ENCODE data around the gene FNBP1L.
"Not testable (repeated sequence)": the region's sequence is repeated elsewhere in the genome, so short reads cannot be mapped to it uniquely, and the experiment has no call there.

Gene FNBP1L

DNA sequence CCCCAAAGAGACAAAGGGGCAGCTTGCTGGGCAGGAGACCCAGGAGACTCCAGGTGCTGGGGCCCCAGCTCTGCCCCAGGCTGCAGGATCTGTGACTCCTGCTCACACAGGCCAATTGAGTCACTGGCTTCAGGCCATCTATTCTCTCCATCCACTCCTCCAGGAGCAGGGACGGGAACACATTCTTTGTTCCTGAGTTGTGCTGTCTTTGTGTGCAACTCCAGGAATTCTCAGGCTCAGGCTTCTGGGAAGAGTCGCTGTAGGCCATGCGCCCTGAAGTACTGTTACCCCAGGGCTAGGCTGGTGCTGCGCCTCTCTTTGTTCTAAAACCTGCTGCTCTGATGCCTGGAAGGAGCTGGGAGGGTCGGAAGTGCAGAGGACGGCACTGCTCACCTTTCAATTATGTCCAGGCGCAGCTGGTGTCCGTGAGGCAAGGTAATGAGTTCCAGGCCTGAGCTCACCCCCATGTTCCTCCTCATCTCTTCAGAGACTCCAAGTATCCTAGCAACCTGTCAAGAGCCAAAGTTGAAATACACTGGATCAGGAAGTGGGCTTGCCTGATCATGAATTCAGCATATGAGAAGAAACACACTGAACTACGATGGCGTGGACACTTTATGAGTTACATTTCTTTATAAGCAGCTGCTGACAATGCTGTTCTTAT lies 127.8 kb downstream of the FNBP1L start:
- DNase-seq = no peak

DNA sequence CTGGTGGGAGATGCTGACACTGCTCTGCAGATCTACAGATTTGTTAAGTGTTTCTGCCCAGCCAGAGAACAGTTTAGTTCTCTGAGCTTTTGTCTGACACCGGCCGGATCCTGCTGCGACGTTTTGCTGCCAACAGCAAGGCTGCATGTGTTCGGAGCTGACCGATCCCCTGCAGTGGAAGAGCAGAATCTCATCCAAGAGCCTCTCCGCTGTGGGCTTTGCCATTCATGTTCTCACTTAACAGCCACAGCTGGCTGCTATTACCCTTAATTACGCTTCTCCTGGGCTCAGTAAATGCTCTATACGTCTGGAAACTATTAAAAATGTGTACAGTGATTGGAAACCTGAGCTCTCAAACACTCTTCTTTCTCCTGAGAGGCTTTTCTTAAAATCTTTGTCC lies 128.4 kb downstream of the FNBP1L start:
- no peak for DNase-seq

DNA sequence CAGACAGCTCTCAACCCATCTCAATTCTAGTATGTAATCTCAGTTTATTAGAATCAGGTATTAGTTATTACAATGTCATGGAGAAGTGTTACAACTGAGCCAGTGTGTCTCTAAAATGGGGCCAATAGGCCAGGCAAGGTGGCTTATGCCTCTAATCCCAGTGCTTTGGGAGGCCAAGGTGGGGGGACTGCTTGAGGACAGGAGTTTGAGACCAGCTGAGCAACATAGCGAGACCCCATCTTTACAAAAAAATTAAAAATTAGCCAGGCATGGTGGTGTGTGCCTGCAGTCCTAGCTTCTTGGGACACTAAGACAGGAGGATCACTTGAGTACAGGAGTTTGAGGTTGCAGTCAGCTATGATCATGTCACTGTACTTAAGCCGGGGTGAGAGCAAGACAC lies 128.8 kb downstream of the FNBP1L start:
- DNase-seq = no peak

DNA sequence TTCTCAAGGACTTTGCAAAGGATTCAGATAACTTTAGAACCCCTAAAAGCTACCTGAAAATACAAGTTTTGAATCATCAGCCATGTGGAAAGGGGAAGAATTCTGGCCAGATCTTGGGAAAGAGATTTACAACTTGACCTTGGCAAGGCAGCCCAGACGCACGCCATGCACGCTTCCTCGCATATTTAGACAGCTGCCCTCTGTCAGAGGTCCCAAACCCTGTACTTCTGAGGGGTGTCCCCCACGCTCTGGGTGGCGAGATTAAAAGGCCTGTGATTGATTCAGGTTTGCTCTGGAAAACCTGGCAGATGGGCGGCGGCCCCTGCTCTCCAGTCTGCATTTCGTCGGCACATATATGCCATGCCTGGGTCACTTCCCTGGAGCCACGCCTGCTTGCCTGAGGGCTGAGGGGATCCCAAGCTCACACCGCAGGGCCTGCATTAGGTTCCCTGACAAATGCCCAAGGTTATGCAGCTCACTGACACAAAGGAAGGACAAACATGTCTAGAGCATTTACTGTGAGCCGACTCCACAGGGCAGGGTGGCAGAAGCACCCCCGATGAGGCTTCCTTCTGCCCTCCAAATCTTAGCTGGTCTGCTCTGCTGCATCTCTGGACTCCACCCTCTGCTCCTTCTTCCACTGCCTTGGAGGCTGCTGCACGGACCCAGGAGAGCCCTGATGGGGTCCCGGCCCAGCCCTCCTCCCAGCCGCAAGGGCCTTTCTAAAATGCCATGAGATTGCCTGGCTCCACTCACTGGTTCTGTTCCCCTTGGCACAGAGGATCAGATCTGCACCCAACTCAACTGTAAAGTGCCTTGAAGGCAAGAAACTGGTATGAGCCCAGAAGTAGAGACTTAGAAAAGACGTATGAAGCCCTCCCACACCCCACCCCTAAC lies 129.9 kb downstream of the FNBP1L start:
- no peak for DNase-seq

DNA sequence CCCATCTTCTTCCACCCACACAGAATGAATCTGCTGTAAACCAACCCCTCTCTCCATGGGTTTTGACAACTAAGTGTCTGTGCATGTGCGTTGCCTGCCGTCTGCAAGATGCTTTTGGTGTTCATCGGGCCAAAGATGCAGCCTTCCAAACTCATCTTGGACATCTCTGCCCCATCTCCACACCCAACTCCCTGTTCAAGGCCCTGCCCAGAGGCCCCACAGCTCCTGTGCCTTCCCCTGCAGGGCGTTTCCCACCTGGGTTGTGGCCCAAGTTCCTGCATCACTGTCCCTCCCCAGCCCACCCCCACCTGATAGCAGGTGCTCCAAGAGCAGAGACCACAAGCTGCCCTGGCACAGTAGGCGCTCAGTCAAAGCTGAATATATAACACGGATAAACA lies 130.5 kb downstream of the FNBP1L start:
- no peak for DNase-seq

DNA sequence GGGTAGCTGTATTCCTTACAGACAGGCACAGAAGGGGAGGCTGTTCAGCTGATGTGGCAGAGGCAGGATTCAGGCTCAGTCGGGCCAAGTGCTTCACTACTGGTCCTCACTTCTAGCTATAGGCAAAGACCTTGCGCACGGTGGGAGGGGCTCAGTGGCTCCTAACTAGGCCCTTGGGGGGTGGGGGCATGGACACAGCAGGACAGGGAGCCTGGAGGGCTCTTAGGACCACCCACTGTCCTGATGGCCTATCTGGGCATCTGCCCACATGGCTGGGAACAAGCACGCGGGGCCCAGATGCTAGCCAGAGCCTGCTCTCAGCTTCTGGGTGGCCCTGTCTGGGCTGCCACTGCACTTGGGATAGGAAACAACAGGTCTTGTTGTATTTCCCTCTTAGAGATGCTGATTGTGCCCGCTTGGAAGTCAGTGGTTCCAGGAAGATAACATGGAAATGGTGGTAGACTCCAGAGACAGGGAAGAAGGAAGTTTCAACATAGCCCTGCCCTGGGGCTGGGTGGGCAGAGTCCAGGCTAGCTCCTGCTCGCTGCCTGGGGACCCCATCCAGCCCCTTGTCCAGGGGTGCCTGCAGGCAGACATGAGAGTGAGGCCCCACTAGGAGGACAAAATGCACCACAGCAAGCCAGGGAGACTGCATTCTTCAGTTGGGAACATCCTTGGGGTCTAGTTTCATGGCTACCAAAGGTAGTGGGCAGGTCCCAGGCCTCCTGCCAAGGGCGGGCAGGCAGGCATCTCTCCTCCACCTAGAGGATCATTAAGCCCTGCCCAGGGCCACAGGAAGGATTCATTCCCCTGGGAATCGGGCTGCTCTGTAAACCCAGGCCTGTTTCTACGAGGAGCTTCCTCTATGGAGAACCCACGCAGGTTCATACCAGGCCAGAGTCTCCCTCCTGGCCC lies 131.2 kb downstream of the FNBP1L start:
- no peak for DNase-seq

DNA sequence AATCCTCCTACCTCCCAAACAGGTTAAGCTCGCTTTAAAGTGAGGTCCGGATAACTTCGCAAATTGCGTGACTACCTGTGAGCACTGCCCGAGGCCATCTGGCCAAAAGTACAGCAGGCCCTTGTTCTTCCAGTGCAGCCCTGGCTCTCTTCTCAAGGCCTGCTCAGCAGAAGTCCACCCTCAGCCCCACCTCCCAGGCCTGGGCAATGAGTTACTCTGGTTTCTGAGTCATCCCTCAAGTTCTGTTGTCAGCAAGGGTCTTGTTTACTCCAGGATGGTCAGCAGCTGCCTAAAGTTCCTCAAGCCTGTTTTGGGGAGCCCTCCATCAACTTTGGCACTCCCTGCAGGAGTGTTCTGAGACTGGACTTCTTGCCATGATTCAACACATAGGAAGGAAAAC lies 132.0 kb downstream of the FNBP1L start:
- DNase-seq = no peak

DNA sequence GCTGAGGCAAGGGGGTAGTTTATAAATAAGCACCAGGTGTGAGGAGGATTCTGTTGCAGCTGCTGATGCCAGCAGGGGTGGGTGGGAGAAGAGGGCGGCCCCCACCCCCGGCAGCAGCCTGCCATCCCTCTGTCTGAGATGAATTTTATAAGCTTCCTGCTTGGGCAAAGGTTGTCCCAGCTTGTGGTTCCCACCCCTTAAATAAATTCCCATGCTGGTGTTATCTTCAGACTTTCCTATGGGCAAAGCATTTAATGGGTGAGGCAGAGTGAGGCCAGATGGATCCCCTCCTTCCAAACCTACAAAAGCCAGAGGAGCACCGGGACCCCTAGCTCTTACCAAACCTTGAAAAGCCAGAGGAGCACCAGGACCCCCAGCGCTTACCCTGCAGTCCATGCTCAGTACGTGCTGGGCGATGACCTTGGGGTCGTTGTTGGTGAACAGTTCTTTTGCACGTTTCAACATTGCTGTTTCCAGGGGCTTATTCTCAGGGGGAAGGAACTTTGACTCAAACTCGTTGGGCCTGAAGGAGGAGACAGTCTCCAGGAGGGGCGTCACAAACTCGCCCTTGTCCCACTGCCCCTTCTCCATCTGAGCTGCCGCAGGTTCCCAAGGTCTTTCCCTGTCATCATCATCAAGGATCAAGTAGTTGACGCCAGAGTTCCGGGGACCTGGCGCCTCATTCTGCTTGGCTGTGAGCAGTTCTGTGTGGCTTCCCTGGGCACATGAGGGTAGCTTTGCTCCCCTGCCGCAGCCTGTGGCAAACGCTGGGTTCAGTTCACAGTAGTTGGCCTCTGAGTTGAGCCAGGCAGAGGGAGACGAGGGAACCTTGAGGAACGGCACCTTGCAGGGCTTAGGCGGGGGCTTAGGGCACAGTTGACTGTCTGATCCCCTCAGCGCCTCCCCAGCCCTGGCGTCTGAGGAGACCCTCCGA lies 134.3 kb downstream of the FNBP1L start:
- DNase-seq = no peak

DNA sequence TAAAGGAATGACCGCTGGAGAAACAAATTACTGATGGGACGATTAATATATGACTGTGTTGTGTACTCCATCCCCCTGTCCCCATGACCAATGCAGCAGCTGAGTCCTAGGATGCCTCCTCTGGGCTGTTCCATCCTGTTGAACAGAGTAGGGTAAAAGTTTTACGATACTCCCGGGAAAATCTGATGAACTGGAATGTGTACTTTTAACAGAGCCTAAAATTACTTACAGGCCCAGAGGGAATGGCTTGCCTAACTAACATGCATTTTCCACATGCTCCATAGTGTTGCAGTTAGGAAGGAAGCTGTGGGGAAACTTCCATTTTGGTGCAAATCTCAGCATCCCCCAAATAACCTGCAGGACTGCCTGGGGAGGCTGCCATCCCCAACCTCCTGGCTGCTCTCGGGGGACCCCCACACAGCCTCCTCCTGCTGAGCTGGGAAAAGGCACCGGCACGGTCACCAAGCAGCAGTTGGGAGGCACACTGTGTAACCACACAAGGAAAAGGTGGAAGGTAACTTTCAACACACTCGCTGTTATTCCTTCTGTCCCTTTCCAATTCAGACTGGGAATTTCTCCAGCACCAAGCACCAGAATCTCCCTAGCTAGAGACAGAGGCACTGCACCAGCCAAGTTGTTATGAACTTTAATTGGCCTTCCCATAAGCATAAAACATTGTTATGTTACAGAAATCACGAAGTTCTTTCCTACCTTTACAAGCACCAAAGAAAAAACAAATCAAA lies 136.5 kb downstream of the FNBP1L start:
- DNase-seq = no peak

DNA sequence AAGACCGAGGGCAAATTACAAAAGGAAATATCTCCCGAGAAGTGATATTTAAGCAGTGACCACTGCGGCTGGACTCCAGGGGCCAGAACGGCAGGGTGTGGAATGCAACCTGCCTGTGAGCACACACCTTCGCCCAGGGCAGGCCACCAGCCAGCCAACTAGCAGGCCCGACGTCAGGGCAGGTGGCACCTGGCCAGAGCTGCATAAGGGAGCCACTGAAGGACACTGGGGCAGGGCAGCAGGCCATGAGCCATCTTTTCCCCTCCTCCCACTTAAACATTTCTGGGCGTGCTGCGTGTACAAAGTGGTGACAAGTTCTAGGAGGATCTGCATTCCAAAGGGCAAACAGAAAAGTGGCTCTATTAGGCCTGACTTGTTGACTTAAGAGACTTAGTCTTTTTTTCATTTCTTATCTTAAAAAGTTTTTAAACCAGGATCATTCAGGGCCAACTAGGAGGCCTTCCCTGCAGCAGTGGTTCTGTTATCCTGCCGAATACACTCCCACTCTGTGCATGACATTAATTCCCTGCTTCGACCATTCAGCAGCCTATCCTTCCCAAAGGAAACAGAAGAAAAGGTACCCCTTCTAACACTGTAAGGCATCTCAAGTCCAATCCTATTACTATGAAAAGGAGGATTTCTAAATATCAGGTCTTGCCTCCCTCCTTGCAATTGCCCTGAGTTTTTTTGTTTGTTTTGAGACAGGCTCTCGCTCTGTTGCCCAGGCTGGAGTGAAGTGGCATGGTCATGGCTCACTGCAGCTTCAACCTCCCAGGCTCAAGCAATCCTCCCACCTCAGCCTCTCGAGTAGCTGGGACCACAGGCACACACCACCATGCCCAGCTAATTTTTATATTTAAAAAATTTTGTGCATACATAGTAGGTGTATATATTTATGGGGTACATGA lies 137.4 kb downstream of the FNBP1L start:
- DNase-seq = no peak

DNA sequence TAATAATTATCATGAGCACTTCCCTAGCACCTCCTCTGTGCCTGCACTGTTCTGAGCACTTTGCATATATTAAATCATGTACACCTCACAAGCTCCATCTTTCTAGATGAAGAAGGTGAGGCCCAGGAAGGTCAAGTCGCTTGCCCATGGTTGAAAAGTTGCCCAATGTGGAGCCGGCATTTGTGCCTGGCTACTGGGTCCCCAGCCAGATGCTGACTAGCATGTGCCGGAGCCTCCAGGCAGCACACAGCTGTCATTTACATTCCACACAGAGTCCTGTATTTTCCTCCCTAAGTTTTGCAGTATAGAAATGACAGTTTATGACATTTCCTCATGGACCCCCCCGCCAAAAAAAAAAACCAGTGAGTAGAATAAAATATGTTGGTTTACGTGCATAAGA lies 139.4 kb downstream of the FNBP1L start:
- DNase-seq = no peak

DNA sequence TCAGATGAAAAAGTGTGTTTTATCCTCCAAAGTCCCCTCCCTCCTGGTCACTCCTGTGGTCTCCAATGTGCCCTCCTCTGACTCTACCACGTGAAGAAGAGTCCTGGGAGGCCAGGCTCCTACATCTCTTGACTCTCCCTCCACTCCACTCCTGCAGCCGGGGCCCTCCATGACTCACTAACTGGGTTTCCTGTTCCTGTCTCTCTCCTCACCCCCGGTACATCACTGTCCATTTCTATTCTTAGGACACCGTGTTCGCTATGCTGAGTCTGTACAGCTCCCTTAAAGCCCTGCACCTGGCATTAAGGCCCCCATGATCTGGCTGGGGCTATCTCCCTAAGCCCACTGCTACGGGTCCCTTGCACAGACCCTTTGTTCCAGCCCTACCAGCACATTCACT lies 140.3 kb downstream of the FNBP1L start:
- no peak for DNase-seq

DNA sequence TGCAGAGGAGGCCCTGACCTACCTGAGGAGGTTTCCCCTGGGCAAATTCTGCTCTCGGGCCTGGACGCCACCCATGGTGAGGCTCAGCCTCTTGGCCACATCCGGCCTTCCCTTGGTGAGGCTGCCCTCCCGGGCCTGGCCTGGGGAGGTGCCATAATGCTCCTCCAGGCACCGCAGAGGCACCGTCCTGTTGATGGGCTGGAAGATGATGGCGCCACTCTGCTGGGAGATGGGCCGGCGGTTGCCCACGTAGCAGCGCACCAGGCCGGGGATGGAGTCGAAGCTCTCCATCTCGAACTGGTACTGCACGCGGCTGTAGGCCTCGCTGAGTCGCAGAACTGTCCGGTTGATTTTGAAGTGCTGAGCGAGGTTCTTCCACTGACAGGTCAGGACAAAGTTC lies 141.0 kb downstream of the FNBP1L start:
- DNase-seq = no peak

DNA sequence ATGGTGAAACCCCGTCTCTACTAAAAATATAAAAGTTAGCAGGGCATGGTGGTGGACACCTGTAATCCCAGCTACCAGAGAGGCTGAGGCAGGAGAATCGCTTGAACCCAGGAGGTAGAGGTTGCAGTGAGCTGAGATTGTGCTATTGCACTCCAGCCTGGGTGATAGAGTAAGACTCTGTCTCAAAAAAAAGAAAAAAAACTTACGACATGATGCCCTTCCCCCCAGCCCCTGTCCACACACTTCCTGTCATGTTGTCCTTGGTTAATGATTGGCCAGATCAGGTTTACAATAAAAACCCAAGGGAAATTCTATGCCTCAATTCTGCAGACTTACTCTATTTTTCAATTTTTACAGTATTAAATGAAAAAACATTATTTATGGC lies 143.4 kb downstream of the FNBP1L start:
- DNase-seq = not testable (repeated sequence)

DNA sequence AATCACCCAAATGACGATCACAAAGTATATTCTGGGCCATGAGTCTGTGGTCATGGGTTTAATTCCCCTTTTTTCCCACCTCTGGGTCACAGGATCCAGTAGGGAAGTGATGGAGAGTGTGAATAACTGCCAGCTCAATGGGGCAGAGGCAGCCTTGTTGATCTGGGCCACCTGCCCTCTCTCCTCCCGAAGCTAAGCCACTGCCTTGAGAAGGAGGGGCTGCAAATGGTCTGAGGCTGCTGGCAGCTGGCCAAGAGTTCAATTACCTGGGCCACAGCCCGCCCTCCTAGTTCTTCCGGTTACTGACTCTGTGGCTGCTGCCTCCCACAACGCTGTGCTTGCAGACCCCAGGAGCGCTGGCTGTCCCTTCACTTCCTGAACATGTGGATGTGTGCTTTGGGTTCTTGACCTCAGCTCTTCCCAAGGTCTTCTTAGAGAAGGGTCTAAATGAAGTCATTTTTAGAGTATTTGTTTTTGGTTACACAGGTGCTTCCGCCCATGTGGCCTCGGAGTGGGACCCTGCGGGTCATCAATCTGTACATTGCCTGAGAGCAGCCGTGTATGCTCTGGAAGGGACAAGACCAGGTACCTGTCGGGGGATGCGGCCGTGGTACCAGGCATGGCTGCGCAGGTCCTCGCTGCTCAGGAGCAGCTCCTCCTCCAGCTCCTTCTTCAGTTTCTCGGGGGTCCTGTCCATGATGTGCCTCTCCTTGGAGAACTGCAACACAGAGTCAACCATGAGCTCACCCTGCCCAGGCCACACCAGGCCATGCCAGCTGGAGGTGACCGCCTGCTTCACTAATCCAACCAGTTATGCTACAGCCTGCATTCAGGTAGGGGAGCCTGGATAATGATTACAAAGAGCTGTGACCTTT lies 144.0 kb downstream of the FNBP1L start:
- DNase-seq = no peak

DNA sequence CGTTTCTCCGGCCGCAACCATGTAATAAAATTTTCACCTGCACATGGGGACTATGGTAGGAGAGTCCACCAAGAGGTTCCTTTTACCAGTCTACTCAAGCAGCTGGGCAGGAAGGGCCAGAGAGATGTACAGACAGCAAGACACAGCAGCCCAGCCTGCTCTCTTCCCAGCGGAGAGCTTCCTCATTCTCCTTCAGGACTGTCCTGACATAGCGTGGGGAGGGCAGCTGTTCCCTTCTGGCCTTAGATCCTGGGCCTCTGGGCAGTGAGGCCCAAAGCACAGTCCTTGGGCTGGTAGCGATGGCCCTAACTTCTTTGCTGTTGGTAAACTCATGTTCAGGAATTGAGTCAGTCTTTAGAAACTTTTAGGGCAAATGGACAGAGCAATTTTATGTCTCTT lies 144.6 kb downstream of the FNBP1L start:
- no peak for DNase-seq

DNA sequence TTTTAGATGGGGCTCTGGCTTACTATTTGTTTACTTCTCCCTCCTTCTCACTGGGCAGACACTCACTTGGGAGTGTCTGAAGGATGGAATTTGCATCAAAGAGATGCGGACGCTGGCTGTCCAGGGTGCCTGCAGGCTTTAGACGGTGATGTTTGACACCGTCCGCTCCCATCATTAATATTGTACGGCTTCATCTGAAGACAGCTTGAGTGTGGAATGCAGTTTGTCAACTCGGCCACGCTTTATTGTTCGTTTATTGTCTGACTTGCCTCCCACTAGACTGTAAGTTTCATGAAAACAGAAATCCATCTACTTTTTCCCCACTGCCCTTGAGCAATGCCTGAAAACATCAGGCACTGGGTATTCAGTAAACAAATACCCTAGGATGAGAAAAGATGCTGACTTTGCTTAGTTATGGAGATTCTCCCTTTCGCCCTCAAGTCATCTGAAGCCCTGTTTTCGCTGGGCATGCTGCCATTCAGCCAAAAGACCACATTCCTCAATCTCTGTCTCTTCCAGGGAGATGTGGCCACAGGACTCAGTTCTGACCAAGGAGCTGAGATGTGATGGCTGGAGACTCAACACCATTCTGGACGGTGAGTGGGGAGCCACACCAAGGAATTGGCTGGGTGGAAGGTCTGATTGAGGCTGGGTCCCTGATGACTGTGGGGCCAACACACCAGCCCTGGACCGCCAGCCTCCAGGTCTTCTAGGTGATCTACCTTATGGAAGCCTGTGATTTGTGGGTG lies 146.1 kb downstream of the FNBP1L start:
- DNase-seq = no peak

DNA sequence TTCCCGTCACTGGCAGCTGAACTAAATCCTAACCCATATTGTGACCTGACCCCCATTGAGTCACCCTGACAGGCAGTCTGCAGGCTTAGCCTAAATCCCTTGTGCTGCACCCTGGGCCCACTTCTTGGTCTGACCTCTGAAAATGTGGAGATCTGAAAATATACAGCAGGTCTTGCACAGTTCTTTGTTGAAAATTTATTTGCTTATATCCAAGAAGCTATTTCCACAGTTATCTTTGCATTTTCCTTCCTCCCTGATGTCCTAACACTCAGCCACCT lies 146.6 kb downstream of the FNBP1L start:
- DNase-seq = no peak

DNA sequence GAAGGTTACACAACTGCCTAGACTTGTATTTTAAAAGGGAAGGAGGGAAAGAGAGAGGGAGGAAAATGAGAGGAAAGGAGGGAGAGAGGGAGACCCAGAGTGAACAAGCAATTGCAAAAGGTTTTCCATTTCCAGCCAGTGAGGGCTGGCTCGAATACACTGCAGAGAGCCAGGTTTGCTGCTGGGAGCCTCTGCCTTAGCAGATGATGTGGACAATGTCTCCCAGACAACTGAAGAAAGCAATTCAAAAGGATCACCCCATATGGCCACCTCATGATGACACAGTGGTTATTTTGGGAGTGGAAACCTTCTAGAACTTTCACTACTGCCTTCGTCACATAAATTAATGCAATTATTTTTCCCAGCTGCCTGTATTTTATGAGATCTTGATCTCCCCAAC lies 147.3 kb downstream of the FNBP1L start:
- no peak for DNase-seq

All from activated CD8-positive, alpha-beta memory T cell treated with anti-CD3 and anti-CD28 coated beads, Interleukin-2, amount 50 U/mL, for 4 hours (primary cell).